Heart left ventricle (tissue), 16 donors: ENCODE measurements around the gene CNP. TPM values are rescaled to one million over a fixed set of nuclear protein-coding genes. Genes with fewer than 3 reads are reported as not detected.
A peak's percentile ranks its signal among the peaks of the same experiment; 100 is the strongest.
"Not testable (repeated sequence)": the region's sequence is repeated elsewhere in the genome, so short reads cannot be mapped to it uniquely, and the experiment has no call there.

Experiments
- ATAC-seq, 4 donors: fragments of 200-7000 bp; cut with Tn5 transposase; one replicate each; pipeline ENCODE4 v1.9.1; 2020 to 2022; ENCODE audit warnings: moderate library complexity in 4 of 4, mild to moderate bottlenecking in 3 of 4, moderate number of reproducible peaks in 1 of 4
- DNase-seq, 5 donors: peaks; one replicate each; pipeline ENCODE4 v3.0.0-alpha.2; 2020
- H3K27ac ChIP-seq, 12 donors: fragments of 200-600 bp; sonication (generic) in 4 of 12; one replicate each; pipeline versions ENCODE4 v1.5.0 to v1.8.0; 2016 to 2022; ENCODE audit warnings: mild to moderate bottlenecking in 2 of 12
- H3K27me3 ChIP-seq, 9 donors: fragments of 200-600 bp; sonication (generic) in 2 of 9; one replicate each; pipeline versions ENCODE4 v1.5.1 to v1.8.0; 2016 to 2022; ENCODE audit warnings: mild to moderate bottlenecking in 3 of 9
- H3K36me3 ChIP-seq, 9 donors: fragments of 200-600 bp; sonication (generic) in 2 of 9; one replicate each; pipeline versions ENCODE4 v1.5.0 to v1.8.0; 2018 to 2022; ENCODE audit warnings: mild to moderate bottlenecking in 2 of 9
- H3K4me1 ChIP-seq, 12 donors: fragments of 200-600 bp; sonication (generic) in 4 of 12; one replicate each; pipeline versions ENCODE4 v1.5.0 to v1.8.0; 2016 to 2022; ENCODE audit warnings: mild to moderate bottlenecking in 3 of 12
- H3K4me3 ChIP-seq, 12 donors: fragments of 200-600 bp; sonication (generic) in 4 of 12; one replicate each; pipeline versions ENCODE4 v1.5.0 to v1.8.0; 2017 to 2022; ENCODE audit warnings: mild to moderate bottlenecking in 9 of 12, moderate library complexity in 4 of 12
- H3K9me3 ChIP-seq, 12 donors: fragments of 200-600 bp; sonication (generic) in 4 of 12; one replicate each; pipeline versions ENCODE4 v1.5.0 to v1.8.0; 2016 to 2022; ENCODE audit warnings: mild to moderate bottlenecking in 1 of 12
- POLR2A ChIP-seq, 2 donors: fragments of 450-650 bp; IDR thresholded peaks; one replicate each; pipeline ENCODE4 v1.6.1; 2017; ENCODE audit warnings: antibody characterized with exemption in 2 of 2, mild to moderate bottlenecking in 2 of 2, moderate library complexity in 2 of 2
- WGBS, 4 donors: extraction: QIAGEN DNeasy Blood & Tissue Kit in 2 of 4; methylation state at CpG; one replicate each; pipeline versions ENCODE4 v1.1.5 to v1.1.7; 2013 to 2018; 5-methylcytosine and 5-hydroxymethylcytosine counted together
- intact Hi-C, 10 donors: fragments of 100-400 bp; cut with DNase I; formaldehyde crosslinking; loops; one replicate each; pipeline versions ENCODE4 v1.11.1 to v1.14.2; 2022
- polyA plus RNA-seq, 2 donors: library from polyadenylated mRNA; stranded (reverse); fragments of 200-250 nt; gene quantifications; one replicate each; pipeline ENCODE4 v1.2.3, GENCODE V29; 2013
- total RNA-seq, 9 donors: library from RNA; depleted of rRNA in 2 of 9; stranded (reverse); fragments of >200 nt in 2 of 9; fragmentation: NEBNext Ultra II Directional in 3 of 9; extraction: Animal tissue kit (Norgen Biotek cat#: 25700) in 3 of 9; gene quantifications; one replicate each; pipeline versions ENCODE4 v1.1.0 to v1.2.4, GENCODE V29; 2016 to 2023
- TF ChIP-seq, protein P1 (sequence below), 12 donors: fragments of 200-600 bp; sonication (generic) in 4 of 12; IDR thresholded peaks; one replicate each; pipeline versions ENCODE4 v1.5.0 to v1.8.0; 2018 to 2022; ENCODE audit warnings: antibody characterized with exemption in 12 of 12, mild to moderate bottlenecking in 5 of 12
- donor health status: ischemic (EF 13 %, LVEDD 7.1; RV severe dilation, severe dysfunction).
- donor health status: healthy with polysubstance abuse.
- donor health status: DM: no; HTN: yes; CAD: no.
- donor health status: DM: no; HTN: no; CAD: no.
- donor health status: ischemic (EF 25% LVEDD 6.9; RV normal size, moderate dysfunction).
- donor health status: ischemic (EF 25% LVEDD 5.7; RV mildly dilated, moderate dysfunction).
- donor health status: healthy.
- donor health status: DM: yes; HTN: yes; CAD: no.
- donor health status: ischemic (EF 35%, LVEDD 5.7; RV mildly dilated, moderate dysfunction).
- donor health status: nonischemic (EF 11% LVEDD 7.7; RV severe dilation, severe dysfunction).
- donor health status: DM: yes; HTN: yes; CAD: no.
- donor health status: PGD.
- donor health status: ischemic (EF 29% LVEDD 5.4; RV normal size, mild dysfunction).
- donor health status: nonischemic (EF 23%, LVEDD 6.1; RV moderate dilation, normal function).

The CNP gene
- total and polyA plus RNA-seq, 11 donors: 19.3 to 49.1 (median 27.5) TPM

DNA sequence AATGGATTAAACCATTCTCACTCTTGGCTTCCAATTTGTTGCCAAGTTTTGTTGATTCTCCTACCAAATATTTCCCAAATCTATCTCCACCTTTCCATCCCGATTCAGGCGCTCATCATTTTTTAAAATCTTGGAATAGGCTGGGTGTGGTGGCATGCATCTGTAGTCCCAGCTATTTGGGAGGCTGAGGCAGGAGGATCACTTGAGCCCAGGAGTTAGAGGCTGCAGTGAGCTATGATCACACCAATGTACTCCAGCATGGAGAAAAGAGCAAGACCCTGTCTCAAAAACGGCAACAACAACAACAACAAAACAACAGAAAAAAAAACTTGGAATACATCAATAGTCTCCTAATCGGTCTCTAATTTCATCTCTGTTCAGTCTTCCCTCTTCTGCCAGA is 52.4 kb downstream of the CNP start:
- H3K4me3 ChIP-seq: no peak overlapping the region
- no peak overlapping the region for H3K27ac ChIP-seq
- TF ChIP-seq POLR2A (IDR thresholded peaks at IDR 0.05): no peak
- TF ChIP-seq, protein P1, sequence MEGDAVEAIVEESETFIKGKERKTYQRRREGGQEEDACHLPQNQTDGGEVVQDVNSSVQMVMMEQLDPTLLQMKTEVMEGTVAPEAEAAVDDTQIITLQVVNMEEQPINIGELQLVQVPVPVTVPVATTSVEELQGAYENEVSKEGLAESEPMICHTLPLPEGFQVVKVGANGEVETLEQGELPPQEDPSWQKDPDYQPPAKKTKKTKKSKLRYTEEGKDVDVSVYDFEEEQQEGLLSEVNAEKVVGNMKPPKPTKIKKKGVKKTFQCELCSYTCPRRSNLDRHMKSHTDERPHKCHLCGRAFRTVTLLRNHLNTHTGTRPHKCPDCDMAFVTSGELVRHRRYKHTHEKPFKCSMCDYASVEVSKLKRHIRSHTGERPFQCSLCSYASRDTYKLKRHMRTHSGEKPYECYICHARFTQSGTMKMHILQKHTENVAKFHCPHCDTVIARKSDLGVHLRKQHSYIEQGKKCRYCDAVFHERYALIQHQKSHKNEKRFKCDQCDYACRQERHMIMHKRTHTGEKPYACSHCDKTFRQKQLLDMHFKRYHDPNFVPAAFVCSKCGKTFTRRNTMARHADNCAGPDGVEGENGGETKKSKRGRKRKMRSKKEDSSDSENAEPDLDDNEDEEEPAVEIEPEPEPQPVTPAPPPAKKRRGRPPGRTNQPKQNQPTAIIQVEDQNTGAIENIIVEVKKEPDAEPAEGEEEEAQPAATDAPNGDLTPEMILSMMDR (IDR thresholded peaks at IDR 0.05): no peak
- DNase-seq (no peak), ATAC-seq (no peak)
- H3K9me3 ChIP-seq: no peaks in the 10 kb centered on the region
- peaks cover 0 to 35% (median 25%) of the 10 kb centered on the region in 9 donors for H3K36me3 ChIP-seq
- peaks cover 6 to 71% (median 44%) of the 10 kb centered on the region in 12 donors for H3K4me1 ChIP-seq
- H3K27me3 ChIP-seq: no peaks in the 10 kb centered on the region
- intact Hi-C loops: loop anchor here in 6 of 10 donors (5.0 kb wide), 1 partner anchor 52 kb away; the partner anchor contains the start of gene CNP (in 6 of the 6)
- WGBS, 4 donors: 92 to 94% (median 93%) methylated on average over 4 of the region's 4 CpGs

DNA sequence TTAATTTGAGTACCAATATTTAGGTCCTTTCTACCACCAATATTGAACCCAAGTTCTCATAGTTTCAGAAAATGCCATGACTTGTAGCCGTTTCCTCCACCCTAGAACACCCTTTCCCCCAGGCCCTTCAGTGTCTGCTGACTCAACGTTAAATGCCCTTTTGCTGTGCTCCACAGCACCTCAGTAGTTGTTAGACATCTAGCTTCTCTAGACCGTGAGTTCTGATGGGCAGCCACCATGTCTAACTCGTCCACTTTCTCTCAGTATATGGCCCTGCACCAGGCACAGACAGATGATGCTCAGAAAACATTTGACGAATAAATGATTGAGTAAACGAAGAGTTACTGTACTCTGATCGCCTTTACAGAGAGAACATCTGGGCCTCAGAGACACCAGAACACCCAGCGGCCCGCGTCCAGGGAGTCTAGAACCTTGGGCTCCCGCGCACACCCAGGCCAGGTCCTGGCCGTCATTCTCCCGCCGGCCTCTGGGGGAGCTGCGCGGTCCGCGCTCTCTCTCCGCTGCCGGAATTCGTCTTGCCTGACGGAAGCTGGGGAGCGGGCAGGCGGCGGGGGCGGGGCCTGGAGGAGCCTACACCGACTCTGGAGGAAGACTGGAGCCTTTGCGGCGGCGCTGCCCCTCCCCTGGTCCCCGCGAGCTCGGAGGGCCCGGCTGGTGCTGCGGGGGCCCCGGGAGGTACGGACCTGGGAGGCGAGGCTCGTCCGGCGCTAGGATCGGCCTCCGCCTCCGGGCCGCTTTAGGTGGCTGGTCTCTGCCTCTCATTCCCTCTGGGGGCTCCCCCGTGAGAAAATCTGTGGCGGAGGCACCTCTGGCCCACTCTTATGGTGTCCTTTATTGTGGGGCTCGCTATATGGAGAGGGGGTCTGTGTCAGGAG is 53.2 kb downstream of the CNP start, which contains the start of gene NKIRAS2:
TSS of gene NKIRAS2 (plus strand) at position 582 of the 896 bp plus-strand sequence. CDS start 1,488 bp downstream, outside the sequence.
- DNase-seq (peak; percentile 95 to 98 (median 97)), ATAC-seq (peak; percentile 68 to 81 (median 76))
- TF ChIP-seq POLR2A (IDR thresholded peaks at IDR 0.05): peak in 1 of 2 donors; percentile 62
- TF ChIP-seq, protein P1 (IDR thresholded peaks at IDR 0.05): peak; percentile 77 to 99 (median 96)
- H3K4me3 ChIP-seq: peak within 1 kb of the TSS; percentile 51 to 98 (median 79)
- peak within 1 kb of the TSS; percentile 63 to 91 (median 86) for H3K27ac ChIP-seq
- intact Hi-C loops: loop anchor here in 9 of 10 donors (2.0 to 10.0 kb wide), 4 partner anchors 52 to 513 kb away; partner anchors contain the start of gene CNP (in 6 of the 9)
- no peaks in the 10 kb centered on the region for H3K27me3 ChIP-seq
- peaks cover 6 to 71% (median 45%) of the 10 kb centered on the region in 12 donors for H3K4me1 ChIP-seq
- H3K9me3 ChIP-seq: no peaks in the 10 kb centered on the region
- H3K36me3 ChIP-seq: peaks cover 0 to 36% (median 30%) of the 10 kb centered on the region in 9 donors
- 7 to 9% (median 8%) methylated on average over 37 to 49 of the region's 49 CpGs for WGBS, 4 donors

DNA sequence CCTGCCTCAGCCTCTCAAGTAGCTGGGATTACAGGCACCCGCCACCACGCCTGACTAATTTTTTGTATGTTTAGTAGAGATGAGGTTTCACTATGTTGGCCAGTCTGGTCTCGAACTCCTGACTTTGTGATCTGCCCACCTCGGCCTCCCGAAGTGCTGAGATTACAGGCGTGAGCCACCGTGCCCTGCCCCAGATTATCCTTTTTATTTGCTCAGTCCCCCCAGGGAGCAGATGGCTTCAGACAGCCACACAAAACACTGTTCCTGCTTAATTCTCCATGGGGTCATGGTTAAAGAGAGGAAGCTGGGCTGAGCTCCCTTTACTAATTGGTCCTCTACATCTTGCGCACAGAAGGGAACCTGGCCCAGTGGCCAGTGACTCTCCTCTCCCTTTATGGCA is 54.2 kb downstream of the CNP start:
- not testable (repeated sequence) for DNase-seq, H3K9me3 ChIP-seq, H3K27me3 ChIP-seq, ATAC-seq
- peaks cover 5 to 70% (median 41%) of the 10 kb centered on the region in 12 donors for H3K4me1 ChIP-seq
- peak overlapping the region in 5 of 12 donors; percentile 85 to 91 (median 90) for H3K27ac ChIP-seq
- peak overlapping the region in 11 of 12 donors; percentile 51 to 98 (median 82) for H3K4me3 ChIP-seq
- peaks cover 0 to 32% (median 30%) of the 10 kb centered on the region in 9 donors for H3K36me3 ChIP-seq
- WGBS, 4 donors: 75 to 79% (median 78%) methylated on average over 8 of the region's 8 CpGs
- intact Hi-C loops: loop anchor here in 3 of 10 donors (2.0 to 10.0 kb wide), 3 partner anchors 56 to 511 kb away; no protein-coding TSS in a partner anchor

DNA sequence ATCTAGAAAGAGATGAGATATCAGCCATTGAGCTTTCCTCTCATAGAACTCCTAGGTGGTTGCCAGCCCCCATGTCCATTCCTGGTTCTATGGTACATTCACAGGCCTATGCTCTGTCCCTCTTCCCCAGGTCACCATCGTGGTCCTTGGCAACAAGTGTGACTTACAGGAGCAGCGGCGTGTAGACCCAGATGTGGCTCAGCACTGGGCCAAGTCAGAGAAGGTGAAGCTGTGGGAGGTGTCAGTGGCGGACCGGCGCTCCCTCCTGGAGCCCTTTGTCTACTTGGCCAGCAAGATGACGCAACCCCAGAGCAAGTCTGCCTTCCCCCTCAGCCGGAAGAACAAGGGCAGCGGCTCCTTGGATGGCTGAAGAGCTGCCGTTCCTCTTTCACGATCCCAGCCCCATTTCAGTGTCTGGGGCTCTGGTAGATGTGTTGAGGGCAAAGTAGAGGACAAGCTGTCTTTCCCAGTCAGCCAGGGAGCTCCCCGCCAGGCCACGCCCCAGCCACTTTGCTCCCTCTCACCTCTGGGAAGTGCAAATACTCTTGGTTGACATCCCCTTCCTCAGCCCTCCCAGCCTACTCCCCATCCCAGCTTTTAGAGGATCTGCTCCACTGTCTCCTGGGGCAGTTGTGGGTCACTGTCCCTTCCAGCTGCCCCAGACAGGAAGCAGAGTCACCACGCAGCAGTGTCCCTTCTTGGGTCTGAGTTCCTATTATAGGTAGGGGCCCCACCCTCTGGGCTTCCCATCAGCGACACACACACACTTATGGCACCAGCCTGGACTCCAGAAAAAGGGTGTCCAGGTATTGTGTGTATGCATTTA is 57.1 kb downstream of the CNP start:
- Histone ChIP-seq H3K27ac (peak overlapping the region in 11 of 12 donors; percentile 47 to 88 (median 69)), H3K9me3 (no peaks in the 10 kb centered on the region), H3K4me1 (peaks cover 0 to 61% (median 28%) of the 10 kb centered on the region in 12 donors), H3K4me3 (no peak overlapping the region), H3K36me3 (peaks cover 0 to 32% (median 30%) of the 10 kb centered on the region in 9 donors), H3K27me3 (peaks cover 0 to 6% (median 0%) of the 10 kb centered on the region in 9 donors)
- WGBS, 4 donors: 79 to 84% (median 81%) methylated on average over 14 to 15 of the region's 15 CpGs
- intact Hi-C loops: loop anchor here in 6 of 10 donors (2.0 to 10.0 kb wide), 6 partner anchors 61 to 509 kb away; partner anchors contain the start of gene DHX58 (in 1 of the 6)
- TF ChIP-seq POLR2A (IDR thresholded peaks at IDR 0.05): no peak
- TF ChIP-seq, protein P1 (IDR thresholded peaks at IDR 0.05): no peak
- peak in 1 of 5 donors; percentile 47 for DNase-seq
- no peak for ATAC-seq
